Upper lobe of right lung (tissue), 1 donor: ENCODE results near the gene M6PR. TPM values are rescaled to one million over a fixed set of nuclear protein-coding genes. Genes with fewer than 3 reads are reported as not detected.

Experiments used
- ATAC-seq: fragments of 200-7000 bp; cut with Tn5 transposase; one replicate; pipeline ENCODE4 v1.9.1; 2020; ENCODE audit warnings: mild to moderate bottlenecking, moderate library complexity
- DNase-seq: peaks from one replicate; pipeline ENCODE4 v3.0.0-alpha.2; 2020
- H3K27ac ChIP-seq: fragments of 200-600 bp; one replicate; pipeline ENCODE4 v1.8.0; 2022
- H3K27me3 ChIP-seq: fragments of 200-600 bp; one replicate; pipeline ENCODE4 v1.8.0; 2022; ENCODE audit warnings: mild to moderate bottlenecking
- H3K36me3 ChIP-seq: fragments of 200-600 bp; one replicate; pipeline ENCODE4 v1.8.0; 2022
- H3K4me1 ChIP-seq: fragments of 200-600 bp; one replicate; pipeline ENCODE4 v1.8.0; 2022
- H3K4me3 ChIP-seq: fragments of 200-600 bp; one replicate; pipeline ENCODE4 v1.8.0; 2022; ENCODE audit warnings: mild to moderate bottlenecking
- H3K9me3 ChIP-seq: fragments of 200-600 bp; one replicate; pipeline ENCODE4 v1.8.0; 2022
- CTCF ChIP-seq: fragments of 200-600 bp; IDR thresholded peaks from one replicate; pipeline ENCODE4 v1.8.0; 2022; ENCODE audit warnings: antibody characterized with exemption
- intact Hi-C: fragments of 100-400 bp; cut with DNase I; formaldehyde crosslinking; loops from one replicate; pipeline ENCODE4 v1.11.0; 2022
- total RNA-seq: library from RNA; stranded (reverse); fragmentation: NEBNext Ultra II Directional; extraction: Animal tissue kit (Norgen Biotek cat#: 25700); gene quantifications from one replicate; pipeline ENCODE4 v1.2.1, GENCODE V29; 2021
- donor health status: DM: no; HTN: yes; CAD: no; lungs with severe emphysema.

M6PR gene
- total RNA-seq, 1 donor from 2014 or later, result 176 TPM

DNA sequence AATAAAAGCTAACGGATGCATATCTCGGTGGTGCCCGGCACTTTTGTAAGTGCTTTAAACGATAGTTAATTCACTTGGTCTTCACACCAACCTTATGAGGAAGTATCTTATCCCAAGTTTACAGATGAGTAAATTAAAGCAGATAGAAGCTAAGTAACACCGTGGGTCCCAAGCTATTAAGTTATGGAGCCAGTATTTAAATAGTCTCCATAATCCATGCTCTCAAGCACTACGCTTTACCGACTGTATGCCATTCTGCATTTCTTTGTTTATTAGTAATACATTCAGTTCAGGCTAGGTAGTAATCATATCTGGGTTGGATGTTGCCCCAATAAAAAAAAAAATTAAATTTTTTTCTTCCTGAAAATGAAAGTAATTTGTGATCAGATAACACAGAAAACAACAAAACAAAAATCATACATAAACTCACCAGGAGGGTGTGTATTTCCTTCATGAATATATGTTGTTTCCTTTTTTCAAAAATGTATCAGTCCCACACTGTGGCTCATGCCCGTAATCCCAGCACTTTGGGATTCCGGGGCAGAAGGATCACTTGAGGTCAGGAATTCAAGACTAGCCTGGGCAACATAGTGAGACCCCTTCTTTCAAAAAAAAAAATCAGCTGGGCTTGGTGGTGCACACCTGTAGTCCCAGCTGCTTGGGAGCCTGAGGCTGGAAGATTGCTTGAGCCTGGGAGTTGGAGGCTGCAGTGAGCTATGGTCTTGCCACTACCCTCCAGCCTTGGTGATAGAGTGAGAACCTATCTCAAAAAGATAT, 1.4 kb upstream of the M6PR start:
- H3K9me3 ChIP-seq, result no peaks in the 10 kb centered on the region
- peak; percentile 7 for TF ChIP-seq CTCF
- peaks cover 24% of the 10 kb centered on the region for H3K4me1 ChIP-seq
- H3K27ac ChIP-seq, result peak overlapping the region; percentile 99
- peaks cover 6% of the 10 kb centered on the region for H3K36me3 ChIP-seq
- ATAC-seq (no peak), DNase-seq (no peak)
- intact Hi-C loops, result loop anchor here (10.0 kb wide), 1 partner anchor 84 kb away; no protein-coding TSS in a partner anchor
- no peaks in the 10 kb centered on the region for H3K27me3 ChIP-seq
- peak overlapping the region; percentile 95 for H3K4me3 ChIP-seq

GRCh38 chr12:8950221-8950527, 729 bp upstream of the M6PR start:
- H3K27ac ChIP-seq, result peak overlapping the region; percentile 99
- peak overlapping the region; percentile 95 for H3K4me3 ChIP-seq
- no peak for DNase-seq
- no peaks in the 10 kb centered on the region for H3K27me3 ChIP-seq
- ATAC-seq, result no peak
- no peaks in the 10 kb centered on the region for H3K9me3 ChIP-seq
- H3K4me1 ChIP-seq, result peaks cover 24% of the 10 kb centered on the region
- no peak for TF ChIP-seq CTCF
- intact Hi-C loops, result loop anchor here (10.0 kb wide), 1 partner anchor 85 kb away; no protein-coding TSS in a partner anchor
- H3K36me3 ChIP-seq, result peaks cover 13% of the 10 kb centered on the region

DNA sequence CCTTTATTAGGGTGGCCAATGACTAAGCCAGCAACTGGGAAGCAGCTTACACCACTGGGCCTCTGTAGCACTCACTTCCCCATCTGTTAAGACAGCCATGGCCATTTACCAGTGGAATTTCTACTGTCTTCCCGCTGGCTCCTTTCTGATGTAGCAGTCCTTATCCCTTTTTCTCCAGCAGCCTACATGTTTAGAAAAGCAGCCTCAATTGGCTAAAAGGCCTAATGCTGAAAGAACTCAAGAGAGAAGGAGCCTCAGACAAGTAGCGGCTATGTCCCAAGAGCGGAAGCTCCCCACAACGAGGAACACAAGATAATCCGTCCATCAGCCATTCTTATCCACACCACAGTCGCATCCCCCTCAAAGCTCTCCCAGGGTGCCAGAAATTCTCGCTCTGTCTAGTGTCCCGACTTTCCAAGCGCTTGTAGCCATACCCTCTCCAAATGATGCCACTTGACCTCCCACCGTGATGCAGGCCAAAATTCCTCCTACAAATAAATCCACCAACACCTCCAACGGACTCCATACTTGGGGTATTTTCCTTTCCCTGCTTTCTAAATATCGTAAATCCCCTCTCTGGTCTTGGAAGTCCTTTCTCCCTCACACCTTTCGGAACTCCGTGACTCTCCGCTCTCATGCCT, 624 bp downstream of the M6PR start:
- Histone ChIP-seq H3K27ac (peak overlapping the region; percentile 99), H3K27me3 (no peaks in the 10 kb centered on the region), H3K4me1 (peaks cover 24% of the 10 kb centered on the region), H3K36me3 (peaks cover 27% of the 10 kb centered on the region), H3K9me3 (no peaks in the 10 kb centered on the region), H3K4me3 (peak overlapping the region; percentile 95)
- ATAC-seq, result no peak
- no peak for DNase-seq
- TF ChIP-seq CTCF, result no peak
- intact Hi-C loops, result no loop called here

DNA sequence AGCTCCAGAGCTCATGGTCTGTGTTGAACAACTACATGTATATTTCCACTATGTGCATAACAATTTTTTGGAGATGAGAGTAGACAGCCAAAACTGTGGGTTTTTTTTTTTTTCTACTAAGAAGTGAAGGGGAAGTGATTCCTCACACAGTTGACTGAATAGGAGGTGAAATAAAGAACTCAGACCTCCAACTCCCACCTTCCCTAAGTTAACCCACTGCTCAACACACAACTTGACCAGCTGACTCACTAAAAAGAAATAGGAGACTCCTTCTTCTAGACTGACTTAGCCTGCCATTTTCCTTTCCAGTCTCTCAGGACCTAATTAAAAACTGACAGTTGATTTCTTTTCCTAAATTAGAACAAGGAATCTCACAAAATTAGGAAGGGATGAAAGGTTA, 1.7 kb downstream of the M6PR start:
- peak overlapping the region; percentile 95 for H3K4me3 ChIP-seq
- DNase-seq (no peak), ATAC-seq (no peak)
- intact Hi-C loops, result no loop called here
- no peak for TF ChIP-seq CTCF
- H3K4me1 ChIP-seq, result peaks cover 24% of the 10 kb centered on the region
- no peak overlapping the region for H3K27ac ChIP-seq
- peaks cover 37% of the 10 kb centered on the region for H3K36me3 ChIP-seq
- H3K9me3 ChIP-seq, result no peaks in the 10 kb centered on the region
- H3K27me3 ChIP-seq, result no peaks in the 10 kb centered on the region

GRCh38 chr12:8946733-8947132, 2.7 kb downstream of the M6PR start:
- peaks cover 24% of the 10 kb centered on the region for H3K4me1 ChIP-seq
- no peak overlapping the region for H3K27ac ChIP-seq
- no peaks in the 10 kb centered on the region for H3K27me3 ChIP-seq
- no peak for TF ChIP-seq CTCF
- H3K4me3 ChIP-seq, result no peak overlapping the region
- DNase-seq, result no peak
- no peak for ATAC-seq
- peaks cover 47% of the 10 kb centered on the region for H3K36me3 ChIP-seq
- no peaks in the 10 kb centered on the region for H3K9me3 ChIP-seq
- intact Hi-C loops, result no loop called here
